ENCODE results near the gene ARSA. TPM values are rescaled to one million over a fixed set of nuclear protein-coding genes. Genes with fewer than 3 reads are reported as not detected.
A peak's percentile ranks its signal among the peaks of the same experiment; 100 is the strongest.
"Not testable (repeated sequence)": the region's sequence is repeated elsewhere in the genome, so short reads cannot be mapped to it uniquely, and the experiment has no call there.

Gene ARSA
- total RNA-seq, 1 experiment from 2014 or later: 19.4 TPM

DNA sequence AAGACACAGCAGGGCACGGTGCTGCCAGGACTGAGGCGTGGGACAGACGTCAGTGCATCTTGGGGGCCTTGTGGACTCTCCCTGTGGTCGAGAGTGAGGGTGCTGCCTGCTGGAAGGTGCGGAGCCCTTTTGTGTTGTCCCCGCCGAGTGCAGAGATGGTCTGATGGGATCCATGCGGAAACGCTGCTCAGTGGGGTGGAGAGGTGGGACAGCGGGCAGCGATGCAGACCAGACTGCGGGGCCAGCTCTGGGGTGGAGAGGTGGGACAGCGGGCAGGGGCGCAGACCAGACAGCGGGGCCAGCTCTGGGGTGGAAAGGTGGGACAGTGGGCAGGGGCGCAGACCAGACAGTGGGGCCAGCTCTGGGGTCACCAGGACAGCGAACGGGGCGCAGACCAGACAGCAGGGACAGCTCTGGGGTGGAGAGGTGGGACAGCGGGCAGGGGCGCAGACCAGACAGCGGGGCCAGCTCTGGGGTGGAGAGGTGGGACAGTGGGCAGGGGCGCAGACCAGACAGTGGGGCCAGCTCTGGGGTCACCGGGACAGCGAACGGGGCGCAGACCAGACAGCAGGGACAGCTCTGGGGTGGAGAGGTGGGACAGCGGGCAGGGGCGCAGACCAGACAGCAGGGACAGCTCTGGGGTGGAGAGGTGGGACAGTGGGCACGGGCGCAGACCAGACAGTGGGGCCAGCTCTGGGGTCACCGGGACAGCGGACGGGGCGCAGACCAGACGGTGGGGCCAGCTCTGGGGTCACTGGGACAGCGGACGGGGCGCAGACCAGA, 19.7 kb downstream of the ARSA start:
- DNase-seq (ENCODE audit: low spot score); in situ Hi-C loops (cut with HindIII; ENCODE audit: low sequenced_read_pairs): not testable (repeated sequence)

DNA sequence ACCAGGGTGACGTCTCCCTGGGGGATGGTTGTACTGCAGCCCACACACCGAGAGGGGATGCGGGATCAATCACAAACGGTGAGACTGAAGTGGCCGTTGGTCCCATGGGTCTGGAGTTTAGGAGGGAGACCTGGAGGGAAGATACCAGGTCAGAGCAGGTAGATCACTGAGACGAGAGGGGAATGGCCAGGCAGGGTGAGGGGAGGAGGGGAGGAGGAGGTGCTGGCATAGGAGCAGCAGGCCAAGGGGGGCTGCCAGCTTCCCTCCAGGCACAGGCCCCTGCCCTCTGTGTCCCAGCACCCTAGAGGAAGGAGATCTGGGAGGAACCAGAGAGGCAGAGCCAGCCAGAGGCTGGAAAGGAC, 20.3 kb downstream of the ARSA start:
- DNase-seq (ENCODE audit: low spot score): no peak
- in situ Hi-C loops (cut with HindIII; ENCODE audit: low sequenced_read_pairs): no loop called here

DNA sequence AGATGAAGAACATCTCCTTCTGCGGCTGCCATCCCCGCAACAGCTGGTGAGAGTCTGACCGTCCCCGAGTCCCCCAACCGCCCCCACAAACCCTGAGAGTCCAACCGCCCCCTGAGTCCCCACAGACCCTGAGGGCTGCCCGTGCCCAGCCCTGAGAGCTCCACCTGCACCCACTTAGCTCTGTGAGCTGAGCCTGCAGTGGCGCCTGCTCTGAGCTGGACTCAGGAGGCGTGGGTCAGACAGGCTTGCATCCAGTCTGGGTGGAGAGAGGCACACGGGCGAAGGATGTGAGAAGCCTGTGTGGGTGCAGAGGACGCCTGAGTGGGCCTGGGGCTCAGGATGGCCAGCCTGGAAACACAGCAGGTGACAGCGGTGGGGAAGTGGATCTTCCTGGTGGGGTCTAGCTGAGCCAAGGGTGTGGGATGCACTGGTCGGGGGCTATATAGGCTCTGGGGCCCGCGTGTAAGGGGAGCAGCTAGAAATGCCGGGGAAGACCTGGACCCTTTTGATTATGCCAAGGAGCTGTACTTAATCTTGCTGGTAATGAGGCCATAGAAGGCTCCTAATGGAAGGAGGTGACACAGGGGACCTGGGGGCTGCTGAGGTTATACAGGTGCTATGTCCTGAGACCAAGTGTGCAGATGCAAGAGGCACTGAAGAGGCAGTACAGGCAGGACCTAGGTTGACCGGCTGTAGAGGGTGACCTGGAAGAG, 20.9 kb downstream of the ARSA start:
- no peak for DNase-seq (ENCODE audit: low spot score)
- in situ Hi-C loops (cut with HindIII; ENCODE audit: low sequenced_read_pairs): no loop called here

DNA sequence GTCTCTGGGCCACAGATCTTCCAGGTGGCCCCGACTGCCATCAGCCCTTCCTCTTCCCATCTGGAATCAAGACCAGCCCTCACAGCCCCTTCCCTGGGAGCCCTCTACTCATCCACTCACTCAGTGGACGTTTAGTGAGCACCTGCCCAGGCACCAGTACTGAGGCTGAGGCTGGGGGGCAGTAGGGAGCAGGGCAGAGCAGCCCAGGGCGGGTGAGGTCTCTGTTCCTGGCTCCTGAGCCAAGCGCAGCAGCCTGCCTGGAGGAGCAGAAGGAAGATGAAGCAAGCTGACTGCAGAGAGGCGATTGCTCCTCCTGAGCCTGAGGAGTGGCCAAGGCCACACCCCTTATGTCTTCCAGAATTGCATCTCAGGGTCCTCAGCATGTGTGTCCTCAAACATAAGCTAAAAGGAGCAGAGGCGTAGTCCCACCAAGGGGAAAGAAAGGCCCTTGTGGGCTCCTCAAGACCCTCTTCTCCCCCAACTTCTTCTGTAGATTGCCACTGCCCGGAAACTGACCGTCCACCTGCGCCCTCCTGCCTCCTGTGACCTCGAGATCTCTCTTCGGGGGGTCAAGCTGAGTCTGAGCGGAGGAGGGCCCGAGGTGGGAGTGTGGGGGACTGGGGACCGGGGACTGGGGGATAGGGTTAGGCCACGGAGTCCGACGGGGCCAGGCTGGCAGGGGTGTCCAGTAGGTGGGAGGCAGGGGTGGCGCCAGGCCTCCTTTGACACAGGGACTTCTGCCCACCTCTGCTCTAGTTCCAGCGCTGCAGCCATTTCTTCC, 21.6 kb downstream of the ARSA start:
- DNase-seq (ENCODE audit: low spot score): peak; percentile 84
- in situ Hi-C loops (cut with HindIII; ENCODE audit: low sequenced_read_pairs): no loop called here

DNA sequence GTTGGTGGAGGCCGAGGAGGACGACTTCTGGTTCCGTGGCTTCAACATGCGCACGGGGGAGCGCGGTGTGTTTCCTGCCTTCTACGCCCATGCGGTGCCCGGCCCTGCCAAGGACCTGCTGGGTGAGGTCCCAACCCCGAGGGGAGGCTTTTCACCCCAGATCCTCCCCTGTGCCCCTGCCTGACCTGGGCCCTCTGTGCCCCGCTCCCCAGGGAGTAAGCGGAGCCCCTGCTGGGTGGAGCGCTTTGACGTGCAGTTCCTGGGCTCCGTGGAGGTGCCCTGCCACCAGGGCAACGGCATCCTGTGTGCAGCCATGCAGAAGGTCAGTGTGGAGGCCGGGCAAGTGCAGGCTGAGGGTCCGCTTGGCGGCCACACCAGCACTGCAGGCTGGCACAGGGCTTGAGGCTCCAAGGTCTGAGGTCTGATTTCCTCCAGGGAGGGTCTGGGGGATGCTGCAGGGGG, 22.3 kb downstream of the ARSA start:
- in situ Hi-C loops (cut with HindIII; ENCODE audit: low sequenced_read_pairs): no loop called here
- DNase-seq (ENCODE audit: low spot score): no peak

DNA sequence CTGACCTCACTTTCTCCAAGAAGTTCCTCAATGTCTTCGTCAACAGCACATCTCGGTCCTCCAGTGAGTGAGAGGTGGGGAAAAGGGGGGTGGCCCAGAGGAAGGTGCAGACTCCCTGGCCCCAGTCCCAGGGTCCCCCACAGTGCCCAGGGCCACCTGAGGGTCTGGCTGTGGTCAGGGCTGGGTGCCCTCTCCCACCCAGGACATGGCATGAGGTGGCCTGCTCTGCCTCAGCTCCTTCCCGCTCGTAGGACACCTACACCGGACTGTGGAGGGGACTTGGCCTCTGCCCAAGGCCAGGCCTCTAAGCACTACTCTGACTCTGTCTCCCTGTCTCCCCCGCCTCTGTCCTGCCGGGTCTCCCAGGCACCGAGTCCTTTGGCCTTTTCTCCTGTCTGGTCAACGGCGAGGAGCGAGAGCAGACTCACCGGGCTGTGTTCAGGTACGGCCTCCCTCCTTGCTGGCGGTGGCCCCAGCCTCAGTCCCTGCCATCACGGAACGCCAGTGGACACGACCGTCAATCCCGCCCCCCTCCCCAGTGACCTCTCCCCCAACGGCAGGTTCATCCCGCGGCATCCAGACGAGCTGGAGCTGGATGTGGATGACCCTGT, 22.8 kb downstream of the ARSA start:
- no peak for DNase-seq (ENCODE audit: low spot score)
- in situ Hi-C loops (cut with HindIII; ENCODE audit: low sequenced_read_pairs): no loop called here

DNA sequence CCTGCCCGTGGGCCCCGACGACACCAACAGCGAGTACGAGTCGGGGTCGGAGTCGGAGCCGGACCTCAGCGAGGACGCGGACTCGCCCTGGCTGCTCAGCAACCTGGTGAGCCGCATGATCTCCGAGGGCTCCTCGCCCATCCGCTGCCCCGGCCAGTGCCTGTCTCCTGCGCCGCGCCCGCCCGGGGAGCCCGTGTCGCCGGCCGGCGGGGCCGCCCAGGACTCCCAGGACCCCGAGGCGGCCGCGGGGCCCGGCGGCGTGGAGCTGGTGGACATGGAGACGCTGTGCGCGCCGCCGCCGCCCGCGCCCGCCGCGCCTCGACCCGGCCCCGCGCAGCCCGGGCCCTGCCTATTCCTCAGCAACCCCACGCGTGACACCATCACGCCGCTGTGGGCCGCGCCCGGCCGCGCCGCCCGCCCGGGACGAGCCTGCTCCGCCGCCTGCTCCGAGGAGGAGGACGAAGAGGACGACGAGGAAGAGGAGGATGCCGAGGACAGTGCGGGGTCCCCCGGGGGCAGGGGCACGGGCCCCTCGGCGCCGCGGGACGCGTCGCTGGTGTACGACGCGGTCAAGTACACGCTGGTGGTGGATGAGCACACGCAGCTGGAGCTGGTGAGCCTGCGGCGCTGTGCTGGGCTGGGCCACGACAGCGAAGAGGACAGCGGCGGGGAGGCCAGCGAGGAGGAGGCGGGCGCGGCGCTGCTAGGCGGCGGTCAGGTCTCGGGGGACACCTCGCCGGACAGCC, 23.5 kb downstream of the ARSA start:
- in situ Hi-C loops (cut with HindIII; ENCODE audit: low sequenced_read_pairs): no loop called here
- DNase-seq (ENCODE audit: low spot score): no peak

DNA sequence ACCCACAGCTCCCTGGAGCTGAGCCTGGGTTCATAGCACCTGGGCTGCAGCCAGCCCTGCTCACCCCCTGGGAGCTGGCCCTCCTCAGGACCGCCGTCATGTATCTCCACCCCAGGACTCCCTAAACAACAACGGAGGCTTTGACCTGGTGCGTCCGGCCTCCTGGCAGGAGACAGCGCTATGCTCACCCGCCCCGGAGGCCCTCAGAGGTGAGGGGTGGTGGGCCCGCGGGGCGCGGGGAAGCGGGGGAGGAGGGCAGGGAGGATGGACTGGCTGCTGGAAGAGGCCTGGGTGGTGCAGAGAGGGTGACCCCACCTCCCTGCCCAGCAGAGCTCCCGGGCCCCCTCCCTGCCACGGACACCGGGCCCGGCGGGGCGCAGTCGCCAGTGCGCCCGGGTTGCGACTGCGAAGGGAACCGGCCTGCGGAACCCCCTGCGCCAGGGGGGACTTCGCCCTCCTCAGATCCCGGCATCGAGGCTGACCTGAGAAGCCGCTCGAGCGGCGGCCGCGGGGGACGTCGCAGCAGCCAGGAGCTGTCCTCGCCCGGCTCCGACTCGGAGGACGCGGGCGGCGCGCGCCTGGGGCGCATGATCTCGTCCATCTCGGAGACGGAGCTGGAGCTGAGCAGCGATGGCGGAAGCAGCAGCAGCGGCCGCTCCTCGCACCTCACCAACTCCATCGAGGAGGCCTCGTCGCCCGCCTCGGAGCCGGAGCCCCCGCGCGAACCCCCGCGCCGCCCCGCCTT, 24.3 kb downstream of the ARSA start:
- no peak for DNase-seq (ENCODE audit: low spot score)
- in situ Hi-C loops (cut with HindIII; ENCODE audit: low sequenced_read_pairs): no loop called here

DNA sequence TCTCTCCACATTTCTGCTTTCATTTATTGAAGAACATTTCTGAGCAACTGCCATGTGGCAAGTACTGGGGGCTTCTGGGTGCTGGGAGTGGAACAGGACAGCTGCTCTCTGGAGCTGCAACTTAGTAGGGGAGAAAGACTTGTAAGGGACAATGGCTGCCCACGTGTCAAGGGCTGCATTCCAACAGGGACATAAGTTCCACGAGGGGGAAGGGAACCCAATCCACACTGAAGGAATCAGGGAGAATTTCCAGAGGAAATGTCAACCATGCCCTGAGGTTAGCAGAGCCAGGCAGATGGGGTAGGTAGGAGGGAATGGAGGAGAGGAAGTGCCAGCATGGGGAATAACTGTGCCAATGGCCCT, 25.6 kb downstream of the ARSA start:
- peak; percentile 48 for DNase-seq (ENCODE audit: low spot score)
- in situ Hi-C loops (cut with HindIII; ENCODE audit: low sequenced_read_pairs): no loop called here

DNA sequence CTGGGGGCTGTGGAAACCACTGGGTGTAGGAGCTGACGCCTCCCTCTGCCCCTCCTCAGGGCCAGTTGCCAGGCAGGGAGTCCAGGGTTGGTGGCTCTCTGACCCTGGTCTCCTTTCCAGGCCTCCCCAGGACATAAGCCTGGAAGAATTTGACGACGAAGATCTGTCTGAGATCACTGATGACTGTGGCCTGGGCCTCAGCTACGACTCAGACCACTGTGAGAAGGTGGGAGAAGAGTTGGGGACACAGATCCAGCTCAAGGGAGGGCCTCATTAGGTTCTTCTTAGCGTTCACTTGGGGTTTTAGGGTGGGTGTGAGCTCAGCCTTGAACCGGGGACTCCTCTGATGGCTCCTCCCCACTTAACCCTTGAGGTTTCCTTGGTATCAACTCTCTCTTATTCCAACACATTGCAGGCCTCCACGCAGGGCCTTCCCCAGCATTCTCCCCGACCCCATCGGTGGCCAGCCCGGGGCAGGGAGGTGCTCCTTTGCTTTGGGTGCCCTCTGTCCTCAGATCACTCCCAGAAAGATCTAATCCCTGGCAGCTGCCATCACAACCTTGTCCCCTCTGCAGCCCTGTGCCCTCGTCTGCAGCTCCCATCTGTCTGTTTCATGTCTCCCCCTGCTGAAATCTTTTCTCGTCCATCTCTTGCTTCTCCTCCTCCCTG, 26.1 kb downstream of the ARSA start:
- in situ Hi-C loops (cut with HindIII; ENCODE audit: low sequenced_read_pairs): no loop called here
- no peak for DNase-seq (ENCODE audit: low spot score)

DNA sequence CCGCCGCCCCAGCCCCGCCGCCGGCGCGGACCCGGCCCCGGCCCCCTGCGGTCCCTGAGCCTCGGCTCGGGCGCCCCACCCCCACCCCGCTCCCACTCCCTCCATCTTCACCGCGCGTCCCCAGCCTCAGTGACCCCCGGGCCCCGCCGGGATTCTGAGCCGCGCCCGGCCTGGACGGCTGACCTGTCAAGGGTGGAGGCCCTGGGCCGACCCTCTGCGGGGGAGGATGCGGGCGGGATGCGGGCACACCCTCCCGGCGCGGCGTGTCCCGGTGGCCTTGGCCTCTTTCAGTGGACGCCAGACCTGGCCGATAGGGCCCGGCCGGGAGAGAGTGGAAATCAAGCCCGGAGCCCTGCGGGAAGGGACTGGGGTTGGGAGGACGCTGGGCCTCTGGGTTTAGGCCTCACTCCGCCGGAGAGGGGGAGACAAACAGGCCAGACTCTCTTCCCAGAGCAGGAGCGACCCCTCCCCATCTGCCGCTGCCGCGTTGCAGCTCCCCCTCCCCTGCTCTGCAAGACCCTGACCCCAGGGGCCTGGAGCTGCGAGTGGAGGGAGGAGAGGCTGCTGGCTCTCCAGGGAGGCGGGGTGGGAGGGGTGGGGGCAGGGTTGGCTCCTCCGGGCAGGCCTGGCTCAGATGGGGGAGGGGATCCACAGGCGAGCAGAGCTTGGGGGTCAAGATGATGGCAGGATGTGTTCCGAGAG, 26.8 kb downstream of the ARSA start:
- no peak for DNase-seq (ENCODE audit: low spot score)
- in situ Hi-C loops (cut with HindIII; ENCODE audit: low sequenced_read_pairs): no loop called here

DNA sequence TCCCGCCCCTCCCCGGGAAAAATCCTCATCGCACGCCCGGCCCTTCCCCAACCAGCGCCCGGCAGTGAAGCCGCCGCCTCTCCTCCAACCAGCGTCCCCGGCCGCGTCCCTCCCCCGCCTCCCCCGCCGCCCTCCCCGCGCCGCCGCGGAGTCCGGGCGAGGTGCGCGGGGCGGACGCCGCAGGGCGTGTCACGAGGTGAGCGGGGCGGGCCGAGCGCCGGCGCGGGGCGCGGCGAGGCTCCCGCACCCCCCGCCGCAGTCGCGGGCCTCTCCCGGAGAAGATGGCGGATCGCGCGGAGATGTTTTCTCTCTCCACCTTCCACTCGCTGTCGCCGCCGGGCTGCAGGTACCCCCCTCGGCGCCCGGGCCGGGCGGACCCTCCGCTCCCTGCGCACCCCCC, 27.4 kb downstream of the ARSA start, which contains the start of gene MAPK8IP2:
TSS of gene MAPK8IP2 (plus strand) at position 256 of the 400 bp plus-strand sequence. CDS start at position 282, 26 bp downstream.
- DNase-seq (ENCODE audit: low spot score): peak; percentile 72
- in situ Hi-C loops (cut with HindIII; ENCODE audit: low sequenced_read_pairs): no loop called here

DNA sequence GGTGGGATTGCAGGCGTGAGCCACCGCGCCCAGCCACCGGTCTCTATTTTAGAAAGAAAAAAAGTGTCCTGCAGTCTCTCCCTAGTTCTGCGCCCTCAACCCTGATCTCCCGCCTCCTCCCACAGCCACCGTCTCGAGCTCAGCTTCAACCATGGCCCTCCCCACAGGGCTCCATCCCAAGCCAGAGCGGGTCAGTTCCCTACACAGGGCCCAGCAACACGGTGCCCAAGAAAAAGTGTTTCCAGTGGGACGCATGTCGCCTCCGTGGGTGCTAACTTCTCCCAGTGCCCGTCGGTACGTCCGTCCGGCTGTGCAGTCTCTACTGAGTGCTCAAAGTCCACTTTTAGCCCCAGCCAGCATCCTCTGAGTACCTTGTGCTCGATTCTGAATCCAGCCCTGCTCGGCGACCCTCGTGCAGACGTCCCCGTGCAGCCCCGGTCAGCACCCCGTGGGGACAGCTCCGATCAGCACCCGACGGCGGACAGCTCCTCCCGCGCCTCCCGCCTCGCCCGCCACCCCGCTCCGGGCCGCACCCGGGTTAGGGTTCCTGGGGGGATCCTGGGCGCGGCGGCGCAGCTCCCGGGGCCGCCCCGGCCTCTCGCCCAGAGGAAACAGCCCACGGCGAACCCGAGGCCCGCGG, 28.0 kb downstream of the ARSA start:
- in situ Hi-C loops (cut with HindIII; ENCODE audit: low sequenced_read_pairs): no loop called here
- no peak for DNase-seq (ENCODE audit: low spot score)

DNA sequence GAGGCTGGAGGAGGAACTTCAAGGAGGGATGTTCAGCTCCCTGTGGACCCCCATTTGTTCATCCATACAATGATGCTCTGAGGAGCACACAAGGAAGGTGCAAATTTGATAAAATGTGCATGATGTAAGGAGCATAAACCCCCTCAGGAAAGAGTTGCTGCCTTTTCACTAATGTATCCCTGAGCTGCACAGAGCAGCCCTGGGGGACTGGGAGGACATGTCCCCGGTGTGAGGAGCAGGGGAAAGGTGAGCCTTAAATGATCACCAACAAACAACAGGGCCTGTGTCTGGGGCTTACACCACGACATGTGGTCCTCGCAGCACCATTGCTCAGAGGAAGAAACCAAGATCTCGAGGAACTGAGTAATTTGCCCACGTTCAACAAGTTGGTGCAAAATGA, 30.9 kb downstream of the ARSA start:
- no peak for DNase-seq (ENCODE audit: low spot score)
- in situ Hi-C loops (cut with HindIII; ENCODE audit: low sequenced_read_pairs): no loop called here

DNA sequence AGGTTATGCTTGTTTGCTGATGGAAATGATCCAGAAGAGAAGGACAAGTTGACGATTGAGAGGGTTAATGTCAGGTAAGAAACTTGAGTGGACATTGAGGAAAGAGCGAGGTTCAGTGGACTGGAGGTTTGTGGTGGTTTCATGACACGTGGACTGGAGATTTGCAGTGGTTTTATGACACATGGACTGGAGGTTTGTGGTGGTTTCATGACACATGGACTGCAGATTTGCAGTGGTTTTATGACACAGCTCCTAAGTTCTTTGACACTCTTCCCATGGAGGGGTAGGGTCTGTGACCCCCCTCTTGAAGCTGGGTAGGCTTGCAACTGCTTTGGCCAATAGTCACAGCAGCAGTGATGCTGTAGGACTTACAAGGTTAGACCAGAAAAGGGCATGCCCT, 32.8 kb downstream of the ARSA start:
- in situ Hi-C loops (cut with HindIII; ENCODE audit: low sequenced_read_pairs): no loop called here
- DNase-seq (ENCODE audit: low spot score): no peak

DNA sequence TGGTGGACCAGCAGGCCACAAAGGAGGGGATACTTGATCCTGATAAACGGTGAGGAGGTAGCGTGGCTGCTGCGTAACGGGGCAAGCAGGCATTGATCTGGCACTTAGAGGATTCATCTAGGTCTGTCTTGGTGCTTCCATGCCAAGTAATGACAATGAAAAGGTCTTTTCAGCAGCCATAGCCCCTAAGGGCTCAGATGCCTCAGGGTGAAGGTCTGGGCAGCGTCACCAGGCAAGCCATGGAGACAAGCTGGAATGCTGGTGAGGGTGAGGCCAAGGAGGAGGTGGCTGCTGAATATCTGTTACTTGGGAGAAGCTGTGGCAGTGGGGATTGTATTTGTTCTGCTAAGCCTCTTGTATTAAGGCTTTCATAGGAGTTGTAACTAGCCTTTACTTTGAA, 40.5 kb downstream of the ARSA start:
- in situ Hi-C loops (cut with HindIII; ENCODE audit: low sequenced_read_pairs): no loop called here
- DNase-seq (ENCODE audit: low spot score): no peak

DNA sequence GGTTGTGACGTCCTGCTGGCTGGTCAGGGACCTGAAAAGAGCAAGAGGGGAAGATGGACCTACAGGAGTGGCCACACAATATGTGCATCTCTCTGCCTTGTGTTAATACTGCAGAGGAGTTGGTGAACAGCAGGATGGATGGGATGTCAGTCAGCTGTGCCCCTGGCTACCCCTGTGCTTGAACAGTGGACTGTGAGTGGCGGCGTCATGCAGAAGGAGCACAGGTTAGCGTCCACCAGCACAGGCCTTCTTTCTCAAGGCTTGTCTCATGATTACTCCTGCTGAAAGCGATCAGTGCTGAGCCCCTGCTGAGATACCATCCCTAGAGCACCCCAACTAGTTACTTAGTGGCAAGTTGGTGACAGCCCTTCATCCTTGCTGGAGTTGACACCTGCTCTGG, 41.5 kb downstream of the ARSA start:
- no peak for DNase-seq (ENCODE audit: low spot score)
- in situ Hi-C loops (cut with HindIII; ENCODE audit: low sequenced_read_pairs): no loop called here

Data from G401 (cell line).